Lung (tissue), 12 donors: ENCODE results near the gene DNAJC16. TPM values are rescaled to one million over a fixed set of nuclear protein-coding genes. Genes with fewer than 3 reads are reported as not detected.

Experiments used
- ATAC-seq: fragments of 200-7000 bp; cut with Tn5 transposase; one replicate; pipeline ENCODE4 v1.9.1; 2020; ENCODE audit warnings: moderate number of reproducible peaks; ENCODE audit not compliant: insufficient read depth, low FRiP score
- DNase-seq, 3 donors: peaks; one replicate each; pipeline ENCODE4 v3.0.0-alpha.2; 2013 to 2017
- H3K27ac ChIP-seq, 2 donors: one replicate each; pipeline ENCODE4 v1.5.1; 2013; ENCODE audit warnings: mild to moderate bottlenecking in 2 of 2, moderate library complexity in 2 of 2, control low read depth in 1 of 2, inconsistent platforms in 1 of 2, low read depth in 1 of 2, low read length in 1 of 2
- H3K27me3 ChIP-seq, 3 donors: one replicate each; pipeline ENCODE4 v1.5.1; 2013; ENCODE audit warnings: low read length in 2 of 3; ENCODE audit not compliant: control insufficient read depth in 3 of 3, insufficient read depth in 3 of 3
- H3K36me3 ChIP-seq, 4 donors: one replicate each; pipeline ENCODE4 v1.5.1; 2013; ENCODE audit warnings: low read length in 4 of 4, mild to moderate bottlenecking in 1 of 4, moderate library complexity in 1 of 4; ENCODE audit not compliant: control insufficient read depth in 4 of 4, insufficient read depth in 4 of 4
- H3K4me1 ChIP-seq, 5 donors: one replicate each; pipeline ENCODE4 v1.5.1; 2013; ENCODE audit warnings: low read length in 5 of 5, mild to moderate bottlenecking in 2 of 5, moderate library complexity in 1 of 5; ENCODE audit not compliant: control insufficient read depth in 5 of 5, insufficient read depth in 5 of 5
- H3K4me3 ChIP-seq: one replicate; pipeline ENCODE4 v1.5.1; 2013; ENCODE audit warnings: mild to moderate bottlenecking, control low read depth, moderate library complexity
- H3K9ac ChIP-seq, 2 donors: one replicate each; pipeline ENCODE4 v1.5.1; 2013; ENCODE audit warnings: low read length in 2 of 2, control low read depth in 1 of 2; ENCODE audit not compliant: insufficient read depth in 1 of 2
- H3K9me3 ChIP-seq, 4 donors: one replicate each; pipeline ENCODE4 v1.5.1; 2013; ENCODE audit warnings: low read length in 3 of 4, mild to moderate bottlenecking in 1 of 4, moderate library complexity in 1 of 4; ENCODE audit not compliant: control insufficient read depth in 4 of 4, insufficient read depth in 3 of 4
- CTCF ChIP-seq: IDR thresholded peaks from 2 replicates; pipeline ENCODE4 v1.5.1; 2012; ENCODE audit warnings: mild to moderate bottlenecking; ENCODE audit errors: control extremely low read depth, extremely low read depth
- whole genome bisulfite sequencing, 2 donors: extraction: QIAGEN DNeasy Blood & Tissue Kit; methylation state at CpG; one replicate each; pipeline ENCODE4 v1.1.7; 2013; 5-methylcytosine and 5-hydroxymethylcytosine counted together
- polyA plus RNA-seq, 2 donors: library from polyadenylated mRNA; stranded (reverse); fragments of 200-250 nt; gene quantifications; one replicate each; pipeline ENCODE4 v1.2.1, GENCODE V29; 2013
- total RNA-seq, 2 donors: library from RNA; depleted of rRNA in 1 of 2; stranded (reverse); fragments of >200 nt in 1 of 2; gene quantifications; one replicate each; pipeline ENCODE4 v1.2.1, GENCODE V29; 2014 to 2021
- donor health status: control.
- donor health status: control.
- donor health status: Bipolar disorder and iron deficiency.
- donor health status: healthy.
- donor health status: DM: yes; HTN: yes; CAD: no.

Gene DNAJC16
- total and polyA plus RNA-seq, 4 donors, result 4.8 to 28.8 (median 12.8) TPM

- H3K36me3 ChIP-seq, result peaks cover 10 to 23% (median 19%) of the 10 kb centered on the region in 4 donors
- 90 to 95% methylated on average over 4 of the region's 4 CpGs for WGBS, 2 donors
- no peak for ATAC-seq
- no peak for DNase-seq
- TF ChIP-seq CTCF, result no peak
- H3K4me3 ChIP-seq, result no peak overlapping the region
- H3K4me1 ChIP-seq, result no peaks in the 10 kb centered on the region
- no peaks in the 10 kb centered on the region for H3K27me3 ChIP-seq
- H3K9me3 ChIP-seq, result no peaks in the 10 kb centered on the region
- no peak overlapping the region for H3K27ac ChIP-seq
- H3K9ac ChIP-seq, result no peak overlapping the region
Measured at GRCh38 chr1:15558516-15558915, 31.9 kb downstream of the DNAJC16 start.

- no peaks in the 10 kb centered on the region for H3K27me3 ChIP-seq
- H3K27ac ChIP-seq, result no peak overlapping the region
- no peak for TF ChIP-seq CTCF
- no peaks in the 10 kb centered on the region for H3K9me3 ChIP-seq
- WGBS, 2 donors, result 94 to 95% methylated on average over 12 of the region's 12 CpGs
- DNase-seq, result no peak
- H3K9ac ChIP-seq, result no peak overlapping the region
- no peak for ATAC-seq
- peaks cover 10 to 24% (median 21%) of the 10 kb centered on the region in 4 donors for H3K36me3 ChIP-seq
- no peaks in the 10 kb centered on the region for H3K4me1 ChIP-seq
- H3K4me3 ChIP-seq, result no peak overlapping the region
Measured at GRCh38 chr1:15559189-15559810, 32.7 kb downstream of the DNAJC16 start.

GRCh38 chr1:15568387-15569073 is 41.9 kb downstream of the DNAJC16 start:
- no peak for TF ChIP-seq CTCF
- ATAC-seq (no peak), DNase-seq (no peak)
- 94 to 95% methylated on average over 18 of the region's 18 CpGs for WGBS, 2 donors
- H3K4me3 ChIP-seq, result no peak overlapping the region
- H3K27me3 ChIP-seq, result no peaks in the 10 kb centered on the region
- H3K27ac ChIP-seq, result no peak overlapping the region
- H3K36me3 ChIP-seq, result peaks cover 27 to 51% (median 29%) of the 10 kb centered on the region in 4 donors
- peaks cover 0 to 2% (median 0%) of the 10 kb centered on the region in 5 donors for H3K4me1 ChIP-seq
- H3K9ac ChIP-seq, result no peak overlapping the region
- H3K9me3 ChIP-seq, result peaks cover 0 to 1% (median 0%) of the 10 kb centered on the region in 4 donors
